GM21447 (cell line): ENCODE data around the gene TGFBR1.

Experiments used
- ATAC-seq: cut with Tn5 transposase; IDR thresholded peaks from one replicate; pipeline ENCODE4 v1.9.1; 2021; ENCODE audit not compliant: unreplicated experiment

The TGFBR1 gene

GRCh38 chr9:99105152-99106043 is 485 bp downstream of the TGFBR1 start:
- ATAC-seq, result peak; percentile 61

GRCh38 chr9:99106044-99106375 is 1.1 kb downstream of the TGFBR1 start:
- ATAC-seq, result no peak

GRCh38 chr9:99107421-99107820 is 2.5 kb downstream of the TGFBR1 start:
- ATAC-seq, result no peak

GRCh38 chr9:99108131-99108530 is 3.2 kb downstream of the TGFBR1 start:
- no peak for ATAC-seq

- no peak for ATAC-seq
These were observed 4.6 kb downstream of the TGFBR1 start for GRCh38 chr9:99109522-99109921.

GRCh38 chr9:99112750-99113413 is 8.0 kb downstream of the TGFBR1 start:
- ATAC-seq, result no peak

GRCh38 chr9:99113414-99114048 is 8.6 kb downstream of the TGFBR1 start:
- no peak for ATAC-seq

- no peak for ATAC-seq
These were observed 9.1 kb downstream of the TGFBR1 start for GRCh38 chr9:99114049-99114440.

- ATAC-seq, result no peak
These were observed 10.1 kb downstream of the TGFBR1 start for GRCh38 chr9:99114846-99115500.

- no peak for ATAC-seq
These were observed 11.1 kb downstream of the TGFBR1 start for GRCh38 chr9:99116003-99116411.

- peak; percentile 99 for ATAC-seq
These were observed 14.0 kb downstream of the TGFBR1 start for GRCh38 chr9:99118782-99119466.

- no peak for ATAC-seq
These were observed 15.2 kb downstream of the TGFBR1 start for GRCh38 chr9:99119976-99120655.

GRCh38 chr9:99121604-99122003 is 16.7 kb downstream of the TGFBR1 start:
- ATAC-seq, result no peak

- no peak for ATAC-seq
These were observed 19.8 kb downstream of the TGFBR1 start for GRCh38 chr9:99124534-99125255.

- no peak for ATAC-seq
These were observed 20.5 kb downstream of the TGFBR1 start for GRCh38 chr9:99125446-99125845.

- ATAC-seq, result no peak
These were observed 21.4 kb downstream of the TGFBR1 start for GRCh38 chr9:99126312-99126711.

GRCh38 chr9:99127356-99128132 is 22.6 kb downstream of the TGFBR1 start:
- peak; percentile 30 for ATAC-seq

GRCh38 chr9:99128133-99128406 is 23.2 kb downstream of the TGFBR1 start:
- ATAC-seq, result peak; percentile 35

GRCh38 chr9:99129091-99129490 is 24.2 kb downstream of the TGFBR1 start:
- no peak for ATAC-seq
